NCI-H226 (cell line): Measurements from ENCODE around the gene BAZ2A.
"Not testable (repeated sequence)": the region's sequence is repeated elsewhere in the genome, so short reads cannot be mapped to it uniquely, and the experiment has no call there.

Experiments
- DNase-seq: peaks from one replicate; pipeline ENCODE4 v3.0.0-alpha.2; 2015

Gene BAZ2A

GRCh38 chr12:56593909-56594621, 36.1 kb downstream of the BAZ2A start:
- DNase-seq = peak; percentile 83

- no peak for DNase-seq
Measured at GRCh38 chr12:56591961-56592360, 38.2 kb downstream of the BAZ2A start.

GRCh38 chr12:56591126-56591525, 39.0 kb downstream of the BAZ2A start:
- DNase-seq = no peak

GRCh38 chr12:56590237-56590830, 39.8 kb downstream of the BAZ2A start:
- no peak for DNase-seq

GRCh38 chr12:56589783-56590182, 40.3 kb downstream of the BAZ2A start:
- no peak for DNase-seq

- DNase-seq = no peak
Measured at GRCh38 chr12:56585098-56585497, 45.0 kb downstream of the BAZ2A start.

GRCh38 chr12:56581418-56582145, 48.5 kb downstream of the BAZ2A start:
- peak; percentile 88 for DNase-seq

GRCh38 chr12:56578983-56579546, 51.1 kb downstream of the BAZ2A start:
- no peak for DNase-seq

GRCh38 chr12:56577248-56577647, 52.9 kb downstream of the BAZ2A start:
- not testable (repeated sequence) for DNase-seq

- DNase-seq = peak; percentile 62
Measured at GRCh38 chr12:56574210-56574609, 55.9 kb downstream of the BAZ2A start.

GRCh38 chr12:56572288-56572687, 57.8 kb downstream of the BAZ2A start:
- no peak for DNase-seq

- no peak for DNase-seq
Measured at GRCh38 chr12:56571121-56571520, 59.0 kb downstream of the BAZ2A start.

GRCh38 chr12:56568146-56568545, 62.0 kb downstream of the BAZ2A start:
- no peak for DNase-seq

- DNase-seq = no peak
Measured at GRCh38 chr12:56565510-56566101, 64.5 kb downstream of the BAZ2A start.

- no peak for DNase-seq
Measured at GRCh38 chr12:56551070-56551469, 79.1 kb downstream of the BAZ2A start.

- DNase-seq = no peak
Measured at GRCh38 chr12:56546680-56547079, 83.4 kb downstream of the BAZ2A start.
